Activated CD8-positive, alpha-beta memory T cell treated with anti-CD3 and anti-CD28 coated beads for 4 hours (primary cell): Measurements from ENCODE around the gene PCDHGA5.
A peak's percentile ranks its signal among the peaks of the same experiment; 100 is the strongest.
"Not testable (repeated sequence)": the region's sequence is repeated elsewhere in the genome, so short reads cannot be mapped to it uniquely, and the experiment has no call there.

Experiments
- DNase-seq, 2 donors: peaks; one replicate each; pipeline ENCODE4 v3.0.0-alpha.2; 2020; ENCODE audit warnings: low read depth in 2 of 2

Gene PCDHGA5

DNA sequence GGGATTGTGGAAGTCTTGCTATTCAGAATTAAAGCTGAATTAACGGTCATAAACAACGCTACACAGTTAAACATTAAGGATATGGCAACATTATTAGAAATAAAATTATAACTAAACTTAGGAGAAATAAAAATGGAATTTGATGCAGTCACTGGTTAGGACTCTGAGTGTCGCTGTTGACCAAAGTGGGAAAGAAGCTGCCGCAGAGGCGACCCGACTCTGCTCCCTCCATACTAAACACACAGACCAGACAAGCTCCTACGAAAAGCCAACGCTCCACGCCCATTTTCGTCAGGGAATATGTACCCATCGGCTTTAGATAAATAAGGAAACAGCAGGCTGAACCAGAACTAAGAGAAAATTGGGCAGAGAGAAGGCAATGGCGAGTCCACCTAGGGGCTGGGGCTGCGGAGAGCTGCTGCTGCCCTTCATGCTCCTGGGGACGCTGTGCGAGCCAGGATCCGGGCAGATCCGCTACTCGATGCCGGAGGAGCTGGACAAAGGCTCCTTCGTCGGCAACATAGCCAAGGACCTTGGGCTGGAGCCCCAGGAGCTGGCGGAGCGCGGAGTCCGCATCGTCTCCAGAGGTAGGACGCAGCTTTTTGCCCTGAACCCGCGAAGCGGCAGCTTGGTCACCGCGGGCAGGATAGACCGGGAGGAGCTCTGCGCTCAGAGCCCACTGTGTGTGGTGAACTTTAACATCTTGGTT is at the start of gene PCDHGA5:
PCDHGA5 (plus strand) TSS at position 211 of the 709 bp plus-strand sequence; CDS start at position 380, 169 bp downstream.
- DNase-seq: no peak

DNA sequence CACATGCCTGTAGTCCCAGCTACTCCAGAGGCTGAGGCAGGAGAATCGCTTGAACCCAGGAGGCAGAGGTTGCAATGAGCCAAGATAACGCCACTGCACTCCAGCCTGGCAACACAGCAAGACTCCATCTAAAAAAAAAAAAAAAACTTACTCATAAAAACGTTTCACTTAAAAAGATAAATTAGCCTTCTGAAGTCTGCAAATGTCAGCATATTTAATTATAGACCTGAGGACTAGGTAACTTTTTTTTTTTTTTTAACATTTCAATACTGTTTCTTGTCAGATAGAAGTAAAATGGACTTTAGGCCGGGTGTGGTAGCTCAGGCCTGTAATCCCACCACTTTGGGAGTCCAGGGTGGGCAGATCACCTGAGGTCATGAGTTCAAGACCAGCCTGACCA is 47.0 kb upstream of the PCDHGA5 start:
- DNase-seq: not testable (repeated sequence)

DNA sequence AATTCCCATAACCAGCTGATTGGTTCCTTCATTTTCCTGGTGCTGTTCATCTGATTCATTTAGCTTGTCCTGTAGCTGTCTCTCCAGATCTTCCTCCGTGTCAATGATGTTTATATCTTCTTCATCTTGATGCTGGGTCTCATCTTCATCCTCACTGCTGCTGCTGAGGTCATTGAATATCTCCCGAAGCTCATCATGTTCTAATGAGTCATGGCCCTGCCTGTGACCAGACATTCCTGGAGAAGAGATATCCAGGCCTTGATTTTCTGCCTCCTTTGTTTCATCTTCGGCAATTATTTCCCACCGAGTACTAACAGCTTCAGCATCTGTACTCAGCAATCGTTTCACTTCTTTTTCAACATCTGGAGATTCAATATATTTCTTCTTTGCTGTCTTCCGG is 44.8 kb upstream of the PCDHGA5 start:
- DNase-seq: no peak

DNA sequence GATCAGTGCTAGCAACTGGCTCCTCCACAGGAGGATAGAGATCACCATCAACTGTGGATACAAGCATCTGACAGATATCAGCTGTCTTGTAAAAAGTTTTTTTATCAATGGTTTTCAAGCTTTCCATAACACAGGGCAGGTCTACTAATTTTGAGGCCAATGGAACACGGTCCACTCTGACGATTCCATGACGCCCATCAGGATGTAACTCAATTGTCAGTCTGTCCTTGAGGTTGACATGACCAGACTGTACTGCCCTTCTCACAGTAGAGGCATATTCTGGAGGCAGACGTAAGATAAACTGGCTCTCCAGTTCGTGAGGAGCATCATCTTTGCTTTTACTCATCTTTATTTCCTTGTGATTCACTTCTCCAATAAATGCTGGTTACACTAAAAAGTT is 44.3 kb upstream of the PCDHGA5 start:
- DNase-seq: no peak

DNA sequence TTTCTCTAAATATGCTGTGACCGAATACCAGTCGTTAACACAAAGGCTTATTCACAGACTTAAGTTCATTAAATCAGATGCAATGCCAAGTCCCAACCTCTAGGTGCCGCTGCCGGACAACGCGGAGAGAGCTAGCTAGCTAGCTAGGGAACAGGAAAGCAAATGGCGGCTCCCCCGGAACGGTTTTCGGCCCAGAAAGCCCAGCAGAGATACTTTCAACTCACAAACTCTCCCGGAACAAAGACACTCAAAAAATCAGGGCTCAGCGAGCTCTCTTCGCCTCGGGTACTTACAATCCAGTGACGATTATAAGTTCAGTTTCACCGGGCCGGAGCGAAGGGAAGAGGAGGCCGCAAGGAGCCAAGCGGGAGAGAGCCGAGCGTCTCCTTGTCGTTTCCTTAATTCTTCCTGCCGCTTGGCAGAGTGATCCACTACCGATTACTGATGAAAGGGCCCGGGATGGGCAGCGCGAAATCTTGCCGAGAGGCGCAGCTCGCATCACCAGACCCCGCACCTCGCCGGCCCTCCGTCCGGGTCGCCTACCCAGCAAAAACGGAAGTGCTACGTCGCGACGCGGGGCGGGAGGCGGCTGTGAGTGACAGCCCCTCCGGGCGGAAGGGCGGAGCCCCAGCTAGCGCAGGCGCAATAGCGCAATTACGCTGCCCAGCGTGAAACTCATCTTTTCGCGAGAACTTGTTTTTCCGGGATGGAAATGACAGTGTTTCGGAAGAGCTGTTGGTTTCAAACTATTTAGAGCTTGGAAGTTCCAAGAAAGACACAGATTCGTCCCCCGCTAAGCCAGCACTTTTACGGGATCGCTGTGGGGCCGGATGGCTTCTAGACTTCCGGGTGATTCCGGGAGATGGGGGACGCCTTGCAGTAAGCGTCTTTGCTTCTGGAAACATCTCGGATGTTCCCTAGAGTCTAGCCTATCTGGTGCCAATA is 43.5 kb upstream of the PCDHGA5 start, which contains the start of gene TAF7:
TAF7 (minus strand) TSS at position 560 of the 945 bp plus-strand sequence. CDS start 740 bp downstream, outside the sequence.
- peak; percentile 85 for DNase-seq

DNA sequence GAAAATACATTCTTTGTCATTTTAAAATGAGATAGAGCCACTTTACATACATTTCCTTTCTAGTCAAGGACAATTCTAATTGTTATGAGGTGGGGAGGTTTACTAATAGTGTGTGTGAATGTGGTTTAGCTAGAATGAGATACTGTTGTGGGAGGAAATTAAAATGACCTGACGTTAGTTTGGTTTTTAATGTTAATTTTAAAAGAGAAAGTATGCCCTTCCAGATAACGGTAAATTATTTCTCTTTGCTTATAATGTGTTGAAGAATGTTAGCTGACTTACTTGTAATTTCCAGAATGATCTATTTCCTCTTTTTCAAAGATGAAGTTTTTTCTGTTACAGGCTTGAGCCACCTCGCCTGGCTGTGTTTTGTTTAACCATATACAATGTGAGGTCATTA is 41.7 kb upstream of the PCDHGA5 start:
- DNase-seq: no peak

DNA sequence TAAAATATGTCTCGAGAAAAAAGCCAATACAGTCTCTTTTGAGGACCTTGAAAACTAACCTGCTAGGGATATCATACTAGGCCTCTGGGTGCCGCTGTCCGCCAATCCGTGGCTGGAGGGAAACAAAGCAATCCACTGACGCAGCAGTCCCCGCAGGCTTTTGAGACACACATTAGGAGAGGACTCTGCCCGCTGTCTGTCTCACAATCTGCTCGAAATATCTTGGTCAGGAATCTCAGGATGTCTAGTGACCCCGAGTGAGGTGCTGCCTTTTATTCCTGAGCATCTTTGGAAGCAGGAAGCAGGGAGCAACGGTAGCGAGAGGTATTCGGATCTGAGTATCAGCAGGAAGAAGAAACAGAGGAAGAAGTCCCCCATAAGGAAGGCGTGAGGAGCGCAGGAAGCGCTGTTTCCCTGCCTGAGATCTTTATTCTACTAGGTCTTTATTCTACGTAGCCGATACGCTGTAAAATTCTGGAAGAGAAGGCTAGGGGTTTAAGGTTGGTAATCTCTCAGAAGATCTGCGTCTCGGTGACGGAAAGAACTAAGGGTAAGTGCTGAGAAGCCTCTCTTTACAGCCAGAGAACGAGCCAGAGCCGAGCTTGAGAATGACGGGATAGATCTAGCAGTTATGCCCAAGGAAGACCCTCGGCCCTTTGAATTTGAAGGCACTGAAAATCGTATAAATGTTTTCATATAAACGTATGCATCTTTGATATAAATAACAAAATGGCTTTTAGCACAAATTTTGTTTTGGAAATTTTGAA is 37.7 kb upstream of the PCDHGA5 start:
- peak; percentile 22 to 42 for DNase-seq

DNA sequence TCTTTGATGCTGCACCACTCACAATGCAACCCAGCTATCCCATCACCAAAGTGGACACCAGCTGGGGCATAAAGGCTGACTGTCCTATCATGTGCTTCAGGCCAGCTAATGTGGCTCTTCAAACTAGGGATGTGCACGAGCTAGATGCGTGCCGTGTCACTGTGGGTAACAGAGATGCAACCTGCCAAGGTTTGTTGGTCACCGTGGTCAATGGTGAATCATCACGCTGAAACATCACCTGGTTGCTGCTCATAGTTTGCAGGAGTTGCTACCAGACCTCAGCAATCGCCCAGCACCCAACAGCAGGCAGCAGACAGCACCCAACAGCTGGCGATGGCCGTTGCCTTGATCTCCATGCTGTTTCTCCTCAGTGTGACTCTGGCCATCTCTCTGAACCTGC is 35.7 kb upstream of the PCDHGA5 start:
- no peak for DNase-seq

DNA sequence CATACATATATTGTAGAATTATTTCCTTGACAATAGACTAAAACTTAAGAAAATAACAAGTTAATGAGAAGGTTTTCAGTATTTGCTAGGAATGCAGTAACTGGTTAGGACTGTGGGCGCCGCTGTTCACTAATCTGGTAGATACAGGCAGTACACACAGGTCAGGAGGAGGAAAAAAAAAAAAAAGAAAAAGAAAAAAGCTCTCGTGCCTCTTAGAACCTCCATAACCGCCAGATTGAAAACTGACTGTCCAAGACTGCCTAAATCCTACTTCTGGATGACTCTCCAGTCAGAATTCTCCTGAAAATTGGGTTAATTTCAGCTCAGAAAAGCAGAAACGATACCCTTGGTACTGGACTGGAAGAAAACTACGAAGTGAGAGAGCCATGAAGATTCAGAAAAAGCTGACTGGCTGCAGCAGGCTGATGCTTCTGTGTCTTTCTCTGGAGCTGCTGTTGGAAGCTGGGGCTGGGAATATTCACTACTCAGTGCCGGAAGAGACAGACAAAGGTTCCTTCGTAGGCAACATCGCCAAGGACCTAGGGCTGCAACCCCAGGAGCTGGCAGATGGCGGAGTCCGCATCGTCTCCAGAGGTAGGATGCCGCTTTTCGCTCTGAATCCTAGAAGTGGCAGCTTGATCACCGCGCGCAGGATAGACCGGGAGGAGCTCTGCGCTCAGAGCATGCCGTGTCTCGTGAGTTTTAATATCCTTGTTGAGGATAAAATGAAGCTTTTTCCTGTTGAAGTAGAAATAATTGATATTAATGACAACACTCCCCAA is 33.5 kb upstream of the PCDHGA5 start, which contains the start of gene PCDHGA1:
PCDHGA1 (plus strand) TSS at position 216 of the 782 bp plus-strand sequence.
- no peak for DNase-seq

DNA sequence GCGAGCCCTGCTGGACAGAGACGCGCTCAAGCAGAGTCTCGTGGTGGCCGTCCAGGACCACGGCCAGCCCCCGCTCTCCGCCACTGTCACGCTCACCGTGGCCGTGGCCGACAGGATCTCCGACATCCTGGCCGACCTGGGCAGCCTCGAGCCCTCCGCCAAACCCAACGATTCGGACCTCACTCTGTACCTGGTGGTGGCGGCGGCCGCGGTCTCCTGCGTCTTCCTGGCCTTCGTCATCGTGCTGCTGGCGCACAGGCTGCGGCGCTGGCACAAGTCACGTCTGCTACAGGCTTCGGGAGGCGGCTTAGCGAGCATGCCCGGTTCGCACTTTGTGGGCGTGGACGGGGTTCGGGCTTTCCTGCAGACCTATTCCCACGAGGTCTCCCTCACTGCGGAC is 31.4 kb upstream of the PCDHGA5 start:
- DNase-seq: not testable (repeated sequence)

DNA sequence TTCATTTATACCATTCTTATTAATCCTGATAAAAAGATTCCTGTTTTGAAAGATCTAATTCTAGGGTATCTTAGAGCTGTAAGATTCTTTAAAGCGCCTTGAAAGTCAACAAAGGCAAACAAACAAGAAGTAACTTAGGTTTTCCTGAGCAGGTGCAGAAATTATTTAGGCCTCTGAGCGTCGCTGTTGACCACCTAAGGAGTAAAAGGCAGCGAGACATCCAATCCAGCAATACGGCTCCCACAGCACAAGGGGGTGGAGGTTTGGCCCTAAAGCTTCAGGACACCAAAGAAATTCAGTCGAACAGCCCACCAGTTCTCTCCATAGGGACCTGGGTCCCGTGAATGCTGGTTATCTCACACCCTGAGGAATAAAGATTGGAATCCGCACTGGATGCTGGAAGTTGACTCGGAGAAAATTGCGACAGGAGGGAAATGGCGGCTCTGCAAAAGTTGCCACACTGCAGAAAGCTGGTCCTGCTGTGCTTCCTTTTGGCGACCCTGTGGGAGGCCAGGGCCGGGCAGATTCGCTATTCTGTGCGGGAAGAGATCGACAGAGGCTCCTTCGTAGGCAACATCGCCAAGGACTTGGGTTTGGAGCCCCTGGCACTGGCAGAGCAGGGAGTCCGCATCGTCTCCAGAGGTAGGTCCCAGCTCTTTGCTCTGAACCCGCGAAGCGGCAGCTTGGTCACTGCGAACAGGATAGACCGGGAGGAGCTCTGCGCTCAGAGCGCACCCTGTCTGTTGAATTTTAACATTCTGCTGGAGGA is 25.2 kb upstream of the PCDHGA5 start, which contains the start of gene PCDHGA2:
PCDHGA2 (plus strand) TSS at position 223 of the 769 bp plus-strand sequence.
- no peak for DNase-seq

DNA sequence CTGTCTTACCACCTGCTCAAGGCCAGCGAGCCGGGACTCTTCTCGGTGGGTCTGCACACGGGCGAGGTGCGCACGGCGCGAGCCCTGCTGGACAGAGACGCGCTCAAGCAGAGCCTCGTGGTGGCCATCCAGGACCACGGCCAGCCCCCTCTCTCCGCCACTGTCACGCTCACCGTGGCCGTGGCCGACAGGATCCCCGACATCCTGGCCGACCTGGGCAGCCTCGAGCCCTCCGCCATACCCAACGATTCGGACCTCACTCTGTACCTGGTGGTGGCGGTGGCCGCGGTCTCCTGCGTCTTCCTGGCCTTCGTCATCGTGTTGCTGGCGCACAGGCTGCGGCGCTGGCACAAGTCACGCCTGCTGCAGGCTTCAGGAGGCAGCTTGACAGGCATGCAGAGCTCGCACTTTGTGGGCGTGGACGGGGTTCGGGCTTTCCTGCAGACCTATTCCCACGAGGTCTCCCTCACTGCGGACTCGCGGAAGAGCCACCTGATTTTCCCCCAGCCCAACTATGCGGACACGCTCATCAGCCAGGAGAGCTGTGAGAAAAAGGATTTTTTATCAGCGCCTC is 23.1 kb upstream of the PCDHGA5 start:
- DNase-seq: not testable (repeated sequence)

DNA sequence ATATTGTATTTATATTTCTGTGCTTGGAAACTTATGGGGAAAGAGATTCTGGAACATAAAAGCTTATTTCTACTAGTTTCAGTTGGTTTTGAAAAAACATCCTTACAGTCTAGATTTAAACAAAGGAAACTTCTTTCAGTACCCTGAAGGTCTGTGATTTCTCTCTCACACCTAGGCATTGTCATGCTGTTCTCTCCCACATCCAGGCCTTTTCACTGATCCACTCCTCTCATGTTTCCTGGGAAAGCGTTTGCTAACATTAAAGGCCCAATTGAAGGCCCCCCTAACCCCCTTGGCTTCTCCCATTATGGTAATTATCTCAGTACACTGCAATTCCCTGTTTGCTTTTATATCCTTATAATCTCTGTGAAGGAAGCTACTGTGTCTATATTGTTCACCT is 21.2 kb upstream of the PCDHGA5 start:
- no peak for DNase-seq

DNA sequence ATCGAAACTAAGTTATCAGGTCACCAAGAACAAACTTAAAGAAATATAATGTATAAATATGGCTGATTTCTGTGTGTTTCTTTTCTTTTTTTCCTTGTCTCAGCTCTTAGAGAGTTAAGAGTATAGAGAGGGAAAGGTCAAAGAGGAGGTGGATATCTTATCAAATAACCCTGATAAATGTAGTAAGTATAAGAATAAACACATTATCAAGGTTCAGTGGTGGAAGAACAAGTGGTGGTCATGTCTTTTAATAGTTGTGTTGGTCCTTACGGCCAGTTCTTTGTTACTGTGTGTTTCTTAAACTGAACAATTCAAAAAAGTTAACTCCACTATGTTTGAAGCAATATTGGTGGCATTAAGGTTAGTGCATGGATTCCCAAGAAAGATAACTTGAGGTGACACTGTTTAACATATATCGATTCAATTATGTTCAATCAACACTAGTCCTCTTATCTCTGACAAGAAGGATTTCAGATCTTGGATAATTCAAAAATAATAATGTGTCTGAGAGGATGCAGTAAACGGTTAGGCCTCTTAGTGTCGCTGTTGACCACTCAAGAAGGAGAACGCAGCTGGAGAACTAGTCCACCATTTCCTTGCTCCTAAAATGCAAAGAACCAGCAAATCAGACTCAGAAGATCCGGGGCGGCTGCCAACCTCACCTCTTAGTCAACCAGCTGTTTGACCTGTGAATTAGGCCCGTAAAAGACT is 20.6 kb upstream of the PCDHGA5 start, which contains the start of gene PCDHGA3:
PCDHGA3 (plus strand) TSS at position 588 of the 711 bp plus-strand sequence. CDS start 205 bp downstream, outside the sequence.
- DNase-seq: no peak

DNA sequence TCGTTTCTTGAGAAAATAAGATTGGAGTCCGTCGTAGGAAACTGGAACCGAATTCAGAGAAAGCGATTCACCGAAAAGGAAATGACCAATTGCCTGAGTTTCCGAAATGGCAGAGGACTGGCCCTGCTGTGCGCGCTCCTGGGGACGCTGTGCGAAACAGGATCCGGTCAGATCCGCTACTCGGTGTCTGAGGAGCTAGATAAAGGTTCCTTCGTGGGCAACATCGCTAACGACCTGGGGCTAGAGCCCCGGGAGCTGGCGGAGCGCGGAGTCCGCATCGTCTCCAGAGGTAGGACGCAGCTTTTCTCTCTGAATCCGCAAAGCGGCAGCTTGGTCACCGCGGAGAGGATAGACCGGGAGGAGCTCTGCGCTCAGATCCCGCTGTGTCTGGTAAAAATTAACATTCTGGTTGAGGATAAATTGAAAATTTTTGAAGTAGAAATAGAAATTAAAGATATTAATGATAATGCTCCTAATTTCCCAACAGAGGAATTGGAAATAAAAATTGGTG is 20.0 kb upstream of the PCDHGA5 start:
- no peak for DNase-seq

DNA sequence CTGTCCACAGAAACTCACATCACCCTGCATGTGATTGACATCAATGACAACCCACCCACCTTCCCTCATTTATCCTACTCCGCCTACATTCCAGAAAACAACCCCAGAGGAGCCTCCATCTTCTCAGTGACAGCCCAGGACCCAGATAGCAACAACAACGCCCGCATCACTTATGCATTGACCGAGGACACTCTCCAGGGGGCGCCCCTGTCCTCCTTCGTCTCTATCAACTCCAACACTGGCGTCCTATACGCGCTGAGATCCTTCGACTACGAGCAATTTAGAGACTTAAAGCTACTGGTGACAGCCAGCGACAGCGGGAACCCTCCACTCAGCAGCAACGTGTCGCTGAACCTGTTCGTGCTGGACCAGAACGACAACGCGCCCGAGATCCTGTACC is 18.6 kb upstream of the PCDHGA5 start:
- no peak for DNase-seq

DNA sequence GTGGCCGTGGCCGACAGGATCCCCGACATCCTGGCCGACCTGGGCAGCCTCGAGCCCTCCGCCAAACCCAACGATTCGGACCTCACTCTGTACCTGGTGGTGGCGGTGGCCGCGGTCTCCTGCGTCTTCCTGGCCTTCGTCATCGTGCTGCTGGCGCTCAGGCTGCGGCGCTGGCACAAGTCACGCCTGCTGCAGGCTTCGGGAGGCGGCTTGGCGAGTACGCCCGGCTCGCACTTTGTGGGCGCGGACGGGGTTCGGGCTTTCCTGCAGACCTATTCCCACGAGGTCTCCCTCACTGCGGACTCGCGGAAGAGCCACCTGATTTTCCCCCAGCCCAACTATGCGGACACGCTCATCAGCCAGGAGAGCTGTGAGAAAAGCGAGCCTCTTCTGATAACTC is 17.9 kb upstream of the PCDHGA5 start:
- DNase-seq: not testable (repeated sequence)

DNA sequence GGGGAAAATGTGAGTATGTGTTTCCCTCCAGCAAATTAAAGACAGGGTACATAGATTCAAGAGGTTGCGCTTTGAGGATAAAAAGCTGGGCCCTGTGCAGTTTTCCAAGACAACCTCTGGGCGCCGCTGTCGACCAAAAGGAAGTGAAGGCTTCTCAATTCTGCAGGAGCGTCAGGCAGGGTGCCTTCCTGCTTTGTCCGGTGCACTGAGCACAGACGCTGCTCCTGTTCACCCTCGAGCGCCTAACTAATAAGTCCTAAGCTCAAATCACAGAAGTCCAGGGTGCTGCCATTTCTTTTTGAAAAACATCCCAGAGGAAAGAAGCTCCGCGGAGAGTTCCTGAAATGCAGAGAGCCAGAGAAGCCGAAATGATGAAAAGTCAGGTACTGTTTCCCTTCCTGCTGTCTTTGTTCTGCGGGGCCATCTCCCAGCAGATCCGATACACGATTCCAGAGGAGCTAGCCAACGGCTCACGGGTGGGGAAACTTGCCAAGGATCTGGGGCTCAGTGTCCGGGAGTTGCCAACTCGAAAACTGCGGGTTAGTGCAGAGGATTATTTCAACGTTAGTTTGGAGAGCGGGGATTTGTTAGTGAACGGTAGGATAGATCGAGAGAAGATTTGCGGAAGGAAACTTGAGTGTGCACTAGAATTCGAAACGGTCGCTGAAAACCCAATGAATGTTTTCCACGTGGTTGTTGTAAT is 13.9 kb upstream of the PCDHGA5 start, which contains the start of gene PCDHGB1:
PCDHGB1 (plus strand) TSS at position 183 of the 703 bp plus-strand sequence; CDS start at position 345, 162 bp downstream.
- no peak for DNase-seq
